ENCODE measurements around the gene ATP8B2. TPM values are rescaled to one million over a fixed set of nuclear protein-coding genes. Genes with fewer than 3 reads are reported as not detected.

The ATP8B2 gene, protein sequence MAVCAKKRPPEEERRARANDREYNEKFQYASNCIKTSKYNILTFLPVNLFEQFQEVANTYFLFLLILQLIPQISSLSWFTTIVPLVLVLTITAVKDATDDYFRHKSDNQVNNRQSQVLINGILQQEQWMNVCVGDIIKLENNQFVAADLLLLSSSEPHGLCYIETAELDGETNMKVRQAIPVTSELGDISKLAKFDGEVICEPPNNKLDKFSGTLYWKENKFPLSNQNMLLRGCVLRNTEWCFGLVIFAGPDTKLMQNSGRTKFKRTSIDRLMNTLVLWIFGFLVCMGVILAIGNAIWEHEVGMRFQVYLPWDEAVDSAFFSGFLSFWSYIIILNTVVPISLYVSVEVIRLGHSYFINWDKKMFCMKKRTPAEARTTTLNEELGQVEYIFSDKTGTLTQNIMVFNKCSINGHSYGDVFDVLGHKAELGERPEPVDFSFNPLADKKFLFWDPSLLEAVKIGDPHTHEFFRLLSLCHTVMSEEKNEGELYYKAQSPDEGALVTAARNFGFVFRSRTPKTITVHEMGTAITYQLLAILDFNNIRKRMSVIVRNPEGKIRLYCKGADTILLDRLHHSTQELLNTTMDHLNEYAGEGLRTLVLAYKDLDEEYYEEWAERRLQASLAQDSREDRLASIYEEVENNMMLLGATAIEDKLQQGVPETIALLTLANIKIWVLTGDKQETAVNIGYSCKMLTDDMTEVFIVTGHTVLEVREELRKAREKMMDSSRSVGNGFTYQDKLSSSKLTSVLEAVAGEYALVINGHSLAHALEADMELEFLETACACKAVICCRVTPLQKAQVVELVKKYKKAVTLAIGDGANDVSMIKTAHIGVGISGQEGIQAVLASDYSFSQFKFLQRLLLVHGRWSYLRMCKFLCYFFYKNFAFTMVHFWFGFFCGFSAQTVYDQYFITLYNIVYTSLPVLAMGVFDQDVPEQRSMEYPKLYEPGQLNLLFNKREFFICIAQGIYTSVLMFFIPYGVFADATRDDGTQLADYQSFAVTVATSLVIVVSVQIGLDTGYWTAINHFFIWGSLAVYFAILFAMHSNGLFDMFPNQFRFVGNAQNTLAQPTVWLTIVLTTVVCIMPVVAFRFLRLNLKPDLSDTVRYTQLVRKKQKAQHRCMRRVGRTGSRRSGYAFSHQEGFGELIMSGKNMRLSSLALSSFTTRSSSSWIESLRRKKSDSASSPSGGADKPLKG
- total RNA-seq = 37.4 and 44.0 TPM in 2 replicates

DNA sequence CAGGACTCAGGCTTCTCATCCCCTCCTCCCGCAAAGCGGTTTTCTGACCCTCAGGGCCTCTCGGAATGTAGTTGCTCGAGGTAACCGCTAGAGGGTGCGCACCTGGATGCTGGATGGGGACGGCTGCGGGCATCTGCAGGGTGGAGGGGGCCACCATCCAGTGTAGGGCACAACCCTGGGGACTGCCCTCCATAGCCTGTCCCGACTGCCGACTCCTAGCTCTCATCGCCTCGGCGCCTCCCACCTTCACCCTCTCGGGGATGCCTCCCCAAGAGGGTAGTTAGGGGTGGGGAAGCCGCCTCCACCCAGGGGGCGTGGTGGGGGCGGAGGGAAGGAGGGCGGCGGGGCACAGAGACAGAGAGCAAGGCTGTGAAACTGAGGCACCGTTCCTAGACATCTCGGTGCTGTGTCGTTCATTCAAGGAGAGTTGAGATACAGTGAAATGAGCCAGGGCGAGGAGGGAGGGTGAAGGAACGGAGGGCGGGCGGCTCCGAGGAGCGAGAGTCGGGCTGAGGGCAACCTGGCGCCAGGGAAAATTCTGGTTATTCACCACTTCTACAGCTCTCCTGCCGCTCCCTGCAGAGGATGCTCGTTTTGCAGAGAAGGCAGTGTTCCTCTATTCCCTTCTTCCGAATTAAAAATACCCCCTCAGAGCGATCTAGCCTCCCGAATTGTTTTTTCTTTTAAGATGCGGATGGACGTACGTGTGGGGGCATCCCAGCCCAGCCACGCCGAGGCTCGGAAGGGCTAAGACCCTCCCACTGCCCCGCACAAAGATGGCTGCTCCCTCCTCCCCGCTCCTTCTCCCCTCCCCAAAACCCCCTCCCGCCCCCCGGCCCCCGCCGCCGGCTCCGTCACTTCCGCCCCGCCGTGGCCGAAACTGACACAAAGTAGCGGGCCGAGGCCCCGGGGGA lies at the start of gene ATP8B2:
Gene ATP8B2, plus strand, starts transcription at position 857 of the 914 bp plus-strand sequence. CDS start 2,617 bp downstream, outside the sequence.

DNA sequence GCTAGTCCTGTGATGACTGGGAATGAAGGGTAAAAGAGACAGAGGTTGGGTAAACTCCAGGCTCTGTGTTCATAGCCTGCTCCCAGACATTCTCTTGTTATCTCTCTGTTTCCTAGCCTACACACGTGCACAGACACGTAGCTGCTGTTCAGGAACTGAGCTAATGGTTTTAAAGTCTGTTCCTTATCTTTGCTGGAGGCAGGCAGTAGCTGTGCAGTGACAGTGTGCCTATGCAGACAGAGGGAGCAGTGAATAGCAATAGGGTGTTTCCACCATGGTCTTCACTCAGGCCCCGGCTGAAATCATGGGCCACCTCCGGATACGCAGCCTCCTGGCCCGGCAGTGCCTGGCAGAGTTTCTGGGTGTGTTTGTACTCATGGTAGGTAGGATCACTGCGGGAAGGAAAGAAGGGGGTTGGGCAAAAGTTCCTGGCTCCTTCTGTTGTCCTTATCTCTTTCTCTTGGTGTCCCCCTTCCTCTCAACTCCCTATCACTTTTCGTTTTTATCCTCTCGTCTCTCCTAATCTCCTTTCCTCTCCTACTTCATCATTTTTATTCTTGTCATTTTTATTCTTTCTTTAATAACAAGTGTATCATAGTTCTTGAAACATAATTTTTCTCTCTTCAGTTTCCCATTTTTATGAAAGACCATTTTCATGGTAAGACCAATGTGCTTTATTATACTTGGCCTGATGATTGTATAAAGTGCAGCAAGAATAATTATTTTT lies 4.3 kb upstream of the ATP8B2 start, which contains the start of gene AQP10:
Gene AQP10, plus strand, starts transcription at position 212 of the 727 bp plus-strand sequence. Its CDS starts 63 bp downstream, at position 275.

Other genes with a start within 250 kb of the ATP8B2 start
- gene NUP210L, start 170.5 kb upstream of the ATP8B2 start, total RNA-seq = 0.11 and 0.17 TPM in 2 replicates
- 347 and 394 TPM in 2 replicates for gene TPM3, start 133.4 kb upstream of the ATP8B2 start, total RNA-seq
- gene CFAP141, start 119.2 kb upstream of the ATP8B2 start, total RNA-seq = not detected in 2 replicates
- gene UBAP2L, start 104.6 kb upstream of the ATP8B2 start, total RNA-seq = 39.9 and 54.1 TPM in 2 replicates
- gene HAX1, start 52.9 kb upstream of the ATP8B2 start, total RNA-seq = 70.4 and 76.0 TPM in 2 replicates
- gene AQP10, start 4.4 kb upstream of the ATP8B2 start, total RNA-seq = not detected in 2 replicates
- 12.4 and 15.9 TPM in 2 replicates for gene IL6R, start 79.8 kb downstream of the ATP8B2 start, total RNA-seq
- gene TDRD10, start 176.7 kb downstream of the ATP8B2 start, total RNA-seq = 5.1 and 7.5 TPM in 2 replicates
- gene SHE, start 176.9 kb downstream of the ATP8B2 start, total RNA-seq = 118 and 128 TPM in 2 replicates
- 35.9 and 36.7 TPM in 2 replicates for gene UBE2Q1, start 233.1 kb downstream of the ATP8B2 start, total RNA-seq
- gene CHRNB2, start 242.3 kb downstream of the ATP8B2 start, total RNA-seq = under 0.01 and 0.11 TPM in 2 replicates